SK-N-SH (cell line): Measurements from ENCODE around the gene ADAP1. TPM values are rescaled to one million over a fixed set of nuclear protein-coding genes. Genes with fewer than 3 reads are reported as not detected.
A peak's percentile ranks its signal among the peaks of the same experiment; 100 is the strongest.

ENCODE experiments used
- CTCF ChIA-PET: fragments of 300-600, 350-600 bp; formaldehyde crosslinking; extraction: SDS; loops from one replicate; lab custom pipeline; 2021; lab: Yijun Ruan, JAX
- POLR2A ChIA-PET: fragments of 350-600 bp; sonication (Branson Sonifier 250); formaldehyde crosslinking; extraction: SDS; loops from one replicate; lab custom pipeline; 2020; ENCODE audit warnings: antibody characterized with exemption, inconsistent platforms; lab: Yijun Ruan, JAX
- DNase-seq: peaks from one replicate; pipeline ENCODE4 v3.0.0; 2012
- H2AFZ ChIP-seq: fragments of 200-600 bp; sonication (generic); 2 replicates; pipeline ENCODE4 v1.8.1; 2016; ENCODE audit warnings: antibody characterized with exemption, mild to moderate bottlenecking, low read depth
- H3F3A ChIP-seq: fragments of 200-600 bp; sonication (generic); replicated peaks from 2 replicates; pipeline ENCODE3; 2016; ENCODE audit warnings: antibody characterized with exemption, mild to moderate bottlenecking; ENCODE audit not compliant: insufficient read depth
- H3K27ac ChIP-seq, 2 experiments: fragments of 200-500 bp in 1 of 2; fragments of 200-600 bp in 1 of 2; sonication (Bioruptor generic) in 1 of 2; sonication (generic), shearing (Covaris generic) in 1 of 2; 2 replicates each; pipeline versions ENCODE4 v1.5.1 to v1.6.1; 2014 to 2016; ENCODE audit warnings: low read depth in 2 of 2, inconsistent platforms in 1 of 2, low read length in 1 of 2, mild to moderate bottlenecking in 1 of 2, mixed read lengths in 1 of 2
- H3K27me3 ChIP-seq: fragments of 200-600 bp; sonication (generic), shearing (Covaris generic); 2 replicates; pipeline ENCODE4 v1.6.1; 2016; ENCODE audit warnings: mixed run types; ENCODE audit not compliant: insufficient read depth
- H3K36me3 ChIP-seq, 2 experiments: fragments of 200-500 bp in 1 of 2; fragments of 200-600 bp in 1 of 2; sonication (Bioruptor generic) in 1 of 2; sonication (generic) in 1 of 2; replicated peaks in 1 of 2; 2 replicates each; pipeline versions ENCODE3 to v1.5.1; 2014 to 2016; ENCODE audit warnings: low read length in 1 of 2, mild to moderate bottlenecking in 1 of 2; ENCODE audit not compliant: insufficient read depth in 2 of 2, control insufficient read depth in 1 of 2
- H3K4me1 ChIP-seq, 2 experiments: fragments of 200-500 bp in 1 of 2; fragments of 200-600 bp in 1 of 2; sonication (Bioruptor generic) in 1 of 2; sonication (generic), shearing (Covaris generic) in 1 of 2; 2 replicates each; pipeline versions ENCODE4 v1.5.1 to v1.6.1; 2014 to 2016; ENCODE audit warnings: low read depth in 1 of 2, low read length in 1 of 2, mixed run types in 1 of 2; ENCODE audit not compliant: insufficient read depth in 2 of 2, control insufficient read depth in 1 of 2
- H3K4me2 ChIP-seq: fragments of 200-600 bp; sonication (generic), shearing (Covaris generic); 2 replicates; pipeline ENCODE4 v1.6.1; 2017; ENCODE audit warnings: mixed run types
- H3K4me3 ChIP-seq, 2 experiments: fragments of 200-500 bp in 1 of 2; fragments of 200-600 bp in 1 of 2; sonication (Bioruptor generic) in 1 of 2; sonication (generic), shearing (Covaris generic) in 1 of 2; 2 replicates each; pipeline versions ENCODE4 v1.5.1 to v1.8.1; 2014 to 2016; ENCODE audit warnings: low read depth in 2 of 2, inconsistent platforms in 1 of 2, low read length in 1 of 2, mild to moderate bottlenecking in 1 of 2, mixed read lengths in 1 of 2, moderate library complexity in 1 of 2
- H3K79me2 ChIP-seq: fragments of 200-600 bp; sonication (generic); 2 replicates; pipeline ENCODE4 v1.8.1; 2017; ENCODE audit warnings: mild to moderate bottlenecking; ENCODE audit not compliant: insufficient read depth
- H3K9ac ChIP-seq: fragments of 200-600 bp; sonication (generic); 2 replicates; pipeline ENCODE4 v1.6.1; 2017; ENCODE audit warnings: mixed run types
- H3K9me2 ChIP-seq: fragments of 200-600 bp; sonication (generic); 2 replicates; pipeline ENCODE4 v1.6.1; 2017; ENCODE audit warnings: mixed run types
- H3K9me3 ChIP-seq: fragments of 200-600 bp; sonication (generic); 2 replicates; pipeline ENCODE4 v1.6.1; 2017; ENCODE audit warnings: mixed run types, mild to moderate bottlenecking, moderate library complexity
- H4K20me1 ChIP-seq: fragments of 200-600 bp; sonication (generic); 2 replicates; pipeline ENCODE4 v1.6.1; 2017; ENCODE audit warnings: mild to moderate bottlenecking, mixed run types; ENCODE audit not compliant: insufficient read depth
- CHD2 ChIP-seq: fragments of 150-350 bp; IDR thresholded peaks from 2 replicates; pipeline ENCODE4 v1.6.1; 2018; ENCODE audit warnings: low read length; ENCODE audit not compliant: partially characterized antibody
- ELF1 ChIP-seq: IDR thresholded peaks from 2 replicates; pipeline ENCODE4 v1.4.0; 2012
- EZH2phosphoT487 ChIP-seq: fragments of 200-600 bp; sonication (generic); IDR thresholded peaks from 2 replicates; pipeline ENCODE4 v1.6.1; 2017; ENCODE audit warnings: low read depth, mixed run types, mild to moderate bottlenecking, antibody characterized with exemption, moderate library complexity, borderline replicate concordance
- FOXM1 ChIP-seq: IDR thresholded peaks from 2 replicates; pipeline ENCODE4 v1.4.0; 2012; ENCODE audit warnings: low read depth, mild to moderate bottlenecking
- GABPA ChIP-seq: IDR thresholded peaks from 2 replicates; pipeline ENCODE4 v1.4.0; 2012; ENCODE audit warnings: low read depth, mild to moderate bottlenecking
- IRF3 ChIP-seq: fragments of 150-350 bp; IDR thresholded peaks from 2 replicates; pipeline ENCODE4 v1.6.1; 2016; ENCODE audit warnings: mild to moderate bottlenecking, low read depth, low read length
- JUND ChIP-seq: IDR thresholded peaks from 2 replicates; pipeline ENCODE4 v1.4.0; 2012
- MXI1 ChIP-seq: IDR thresholded peaks from 2 replicates; pipeline ENCODE4 v1.6.1; 2012; ENCODE audit warnings: mild to moderate bottlenecking, low read depth, low read length, improper control_type of control experiment
- NFIC ChIP-seq: IDR thresholded peaks from 2 replicates; pipeline ENCODE4 v1.4.0; 2012; ENCODE audit warnings: borderline replicate concordance
- POLR2AphosphoS5 ChIP-seq: IDR thresholded peaks from 2 replicates; pipeline ENCODE4 v1.6.1; 2012; ENCODE audit warnings: low read depth, low read length
- RAD21 ChIP-seq: IDR thresholded peaks from 2 replicates; pipeline ENCODE4 v1.6.1; 2012; ENCODE audit warnings: mild to moderate bottlenecking, low read length
- TAF1 ChIP-seq: IDR thresholded peaks from 2 replicates; pipeline ENCODE4 v1.6.1; 2012; ENCODE audit warnings: low read depth, mild to moderate bottlenecking, low read length, moderate library complexity, borderline replicate concordance
- YY1 ChIP-seq: IDR thresholded peaks from 2 replicates; pipeline ENCODE4 v1.4.0; 2012; ENCODE audit warnings: low read depth, mild to moderate bottlenecking
- WGBS: methylation state at CpG from one replicate; pipeline ENCODE4 v1.1.6; 2017; ENCODE audit warnings: low lambda C conversion rate; 5-methylcytosine and 5-hydroxymethylcytosine counted together
- polyA plus RNA-seq, 3 experiments: library from polyadenylated mRNA; depleted of rRNA; stranded (reverse); fragments of >200 nt; gene quantifications; 2 replicates each; pipeline ENCODE4 v1.2.3, GENCODE V29; 2012
- TF ChIP-seq, protein P1 (sequence below): fragments of 200-600 bp; sonication (generic); IDR thresholded peaks from 2 replicates; pipeline ENCODE4 v1.6.1; 2017; ENCODE audit warnings: antibody characterized with exemption, mild to moderate bottlenecking, moderate library complexity

ADAP1 gene
- polyA plus RNA-seq, 1 of the 3 experiments (the other 2 are of a cell fraction) = 3.2 TPM

DNA sequence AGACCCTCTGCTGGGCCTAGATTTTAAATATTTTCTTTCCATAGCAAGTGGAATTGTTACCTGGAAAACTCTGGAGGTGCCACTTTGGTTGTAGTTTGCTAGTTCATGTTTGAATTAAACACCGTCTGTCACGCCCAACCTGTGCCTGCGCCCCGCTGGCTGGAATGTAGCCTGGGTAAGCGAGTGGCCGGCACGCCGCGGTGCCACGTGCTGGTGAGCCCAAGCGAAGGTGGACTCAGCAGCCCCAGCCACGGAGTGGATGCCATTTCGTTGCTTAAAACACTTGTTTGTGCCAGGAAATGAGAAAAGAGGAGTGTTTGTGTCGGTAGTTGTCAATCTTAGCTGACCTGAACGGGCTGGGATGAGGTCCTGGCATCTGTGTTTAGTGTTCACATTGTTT, 75.4 kb downstream of the ADAP1 start:
- no peak overlapping the region for H2AFZ ChIP-seq
- POLR2A ChIA-PET = no interaction called here
- peaks cover 19% of the 10 kb centered on the region for H3F3A ChIP-seq
- H3K27ac ChIP-seq = no peak overlapping the region; a peak in 1 of 4 replicates
- H3K27me3 ChIP-seq = no peaks in the 10 kb centered on the region
- no peak overlapping the region for H3K4me3 ChIP-seq
- H3K9me3 ChIP-seq = no peaks in the 10 kb centered on the region
- H3K79me2 ChIP-seq = peaks cover 72% of the 10 kb centered on the region
- H3K4me1 ChIP-seq = peaks cover 11 to 19% of the 10 kb centered on the region in 2 experiments; a peak in 1 of 4 replicates
- CTCF ChIA-PET = interaction anchor here (0.9 to 2.3 kb wide), 4 partner anchors 85 to 546 kb away, joined by 3 to 7 read pairs (median 4); no protein-coding TSS in a partner anchor
- peaks cover 62% of the 10 kb centered on the region for H4K20me1 ChIP-seq
- H3K9ac ChIP-seq = 0 out of 2 replicates have a peak overlapping the region, but pooled peaks have one; percentile 86
- no peak for DNase-seq
- 96% methylated on average over 15 of the region's 15 CpGs for WGBS
- H3K4me2 ChIP-seq = peak overlapping the region; percentile 98; the same call in 1 of the 2 replicates
- peaks cover 21 to 26% of the 10 kb centered on the region in 2 experiments for H3K36me3 ChIP-seq
- no peak for TF ChIP-seq YY1
- TF ChIP-seq CHD2 = no peak
- TF ChIP-seq NFIC = no peak
- TF ChIP-seq IRF3 = no peak
- TF ChIP-seq JUND = no peak
- TF ChIP-seq, protein P1, sequence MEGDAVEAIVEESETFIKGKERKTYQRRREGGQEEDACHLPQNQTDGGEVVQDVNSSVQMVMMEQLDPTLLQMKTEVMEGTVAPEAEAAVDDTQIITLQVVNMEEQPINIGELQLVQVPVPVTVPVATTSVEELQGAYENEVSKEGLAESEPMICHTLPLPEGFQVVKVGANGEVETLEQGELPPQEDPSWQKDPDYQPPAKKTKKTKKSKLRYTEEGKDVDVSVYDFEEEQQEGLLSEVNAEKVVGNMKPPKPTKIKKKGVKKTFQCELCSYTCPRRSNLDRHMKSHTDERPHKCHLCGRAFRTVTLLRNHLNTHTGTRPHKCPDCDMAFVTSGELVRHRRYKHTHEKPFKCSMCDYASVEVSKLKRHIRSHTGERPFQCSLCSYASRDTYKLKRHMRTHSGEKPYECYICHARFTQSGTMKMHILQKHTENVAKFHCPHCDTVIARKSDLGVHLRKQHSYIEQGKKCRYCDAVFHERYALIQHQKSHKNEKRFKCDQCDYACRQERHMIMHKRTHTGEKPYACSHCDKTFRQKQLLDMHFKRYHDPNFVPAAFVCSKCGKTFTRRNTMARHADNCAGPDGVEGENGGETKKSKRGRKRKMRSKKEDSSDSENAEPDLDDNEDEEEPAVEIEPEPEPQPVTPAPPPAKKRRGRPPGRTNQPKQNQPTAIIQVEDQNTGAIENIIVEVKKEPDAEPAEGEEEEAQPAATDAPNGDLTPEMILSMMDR = no peak
- no peak for TF ChIP-seq MXI1
- no peak for TF ChIP-seq FOXM1
- no peak for TF ChIP-seq TAF1
- TF ChIP-seq ELF1 = no peak
- no peak for TF ChIP-seq EZH2phosphoT487
- no peak for TF ChIP-seq RAD21
- TF ChIP-seq GABPA = no peak
- no peak for TF ChIP-seq POLR2AphosphoS5
- no peaks in the 10 kb centered on the region for H3K9me2 ChIP-seq
